ENCODE data around the gene UNKL.

Gene UNKL

GRCh38 chr16:1349351-1349750 lies 65.2 kb downstream of the UNKL start:
- no peak overlapping the region for H3K4me3 ChIP-seq (ENCODE audit: low read depth, low read length)
- no peak for TF ChIP-seq CTCF (IDR thresholded peaks at IDR 0.05; ENCODE audit: low read depth, low read length)
- no peak for TF ChIP-seq MAX (IDR thresholded peaks at IDR 0.05; ENCODE audit: low read depth, low read length)
- TF ChIP-seq POLR2A (IDR thresholded peaks at IDR 0.05; ENCODE audit: extremely low read depth, insufficient read length), result no peak
- no peak for TF ChIP-seq MYC (IDR thresholded peaks at IDR 0.05; ENCODE audit: low read depth, low read length)
- no peak for DNase-seq (ENCODE audit: low read depth)

- TF ChIP-seq MYC (IDR thresholded peaks at IDR 0.05; ENCODE audit: low read depth, low read length) (no peak), MAX (IDR thresholded peaks at IDR 0.05; ENCODE audit: low read depth, low read length) (no peak), POLR2A (IDR thresholded peaks at IDR 0.05; ENCODE audit: extremely low read depth, insufficient read length) (no peak), CTCF (IDR thresholded peaks at IDR 0.05; ENCODE audit: low read depth, low read length) (no peak)
- no peak overlapping the region for H3K4me3 ChIP-seq (ENCODE audit: low read depth, low read length)
- no peak for DNase-seq (ENCODE audit: low read depth)
Measured at GRCh38 chr16:1348926-1349325, 65.6 kb downstream of the UNKL start.

GRCh38 chr16:1348441-1348840 lies 66.1 kb downstream of the UNKL start:
- H3K4me3 ChIP-seq (ENCODE audit: low read depth, low read length), result no peak overlapping the region
- TF ChIP-seq MYC (IDR thresholded peaks at IDR 0.05; ENCODE audit: low read depth, low read length) (no peak), CTCF (IDR thresholded peaks at IDR 0.05; ENCODE audit: low read depth, low read length) (no peak), POLR2A (IDR thresholded peaks at IDR 0.05; ENCODE audit: extremely low read depth, insufficient read length) (no peak), MAX (IDR thresholded peaks at IDR 0.05; ENCODE audit: low read depth, low read length) (no peak)
- DNase-seq (ENCODE audit: low read depth), result no peak

- DNase-seq (ENCODE audit: low read depth), result no peak
- TF ChIP-seq MYC (IDR thresholded peaks at IDR 0.05; ENCODE audit: low read depth, low read length), result no peak
- TF ChIP-seq CTCF (IDR thresholded peaks at IDR 0.05; ENCODE audit: low read depth, low read length), result no peak
- no peak for TF ChIP-seq MAX (IDR thresholded peaks at IDR 0.05; ENCODE audit: low read depth, low read length)
- TF ChIP-seq POLR2A (IDR thresholded peaks at IDR 0.05; ENCODE audit: extremely low read depth, insufficient read length), result no peak
- H3K4me3 ChIP-seq (ENCODE audit: low read depth, low read length), result no peak overlapping the region
Measured at GRCh38 chr16:1347962-1348361, 66.5 kb downstream of the UNKL start.

- DNase-seq (ENCODE audit: low read depth), result no peak
- H3K4me3 ChIP-seq (ENCODE audit: low read depth, low read length), result no peak overlapping the region
- TF ChIP-seq MAX (IDR thresholded peaks at IDR 0.05; ENCODE audit: low read depth, low read length) (no peak), MYC (IDR thresholded peaks at IDR 0.05; ENCODE audit: low read depth, low read length) (no peak), CTCF (IDR thresholded peaks at IDR 0.05; ENCODE audit: low read depth, low read length) (no peak), POLR2A (IDR thresholded peaks at IDR 0.05; ENCODE audit: extremely low read depth, insufficient read length) (no peak)
Measured at GRCh38 chr16:1347286-1347855, 67.1 kb downstream of the UNKL start.

Measured in NB4 (cell line).